Right cardiac atrium (tissue), 5 donors: Measurements from ENCODE around the gene ZNF175. TPM values are rescaled to one million over a fixed set of nuclear protein-coding genes. Genes with fewer than 3 reads are reported as not detected.

Experiments used
- ATAC-seq, 2 donors: fragments of 200-7000 bp; cut with Tn5 transposase; one replicate each; pipeline versions ENCODE4 v1.8.0 to v1.9.1; 2020; ENCODE audit warnings: moderate library complexity in 2 of 2, mild to moderate bottlenecking in 1 of 2
- DNase-seq, 3 donors: peaks; one replicate each; pipeline ENCODE4 v3.0.0-alpha.2; 2020
- H3K27ac ChIP-seq: one replicate; pipeline ENCODE4 v1.5.1; 2013; ENCODE audit warnings: mild to moderate bottlenecking, low read length, control low read depth, moderate library complexity
- H3K27me3 ChIP-seq: one replicate; pipeline ENCODE4 v1.6.1; 2013; ENCODE audit not compliant: control insufficient read depth, insufficient read depth
- H3K4me1 ChIP-seq: one replicate; pipeline ENCODE4 v1.6.1; 2013; ENCODE audit warnings: low read length; ENCODE audit not compliant: control insufficient read depth, insufficient read depth
- H3K4me3 ChIP-seq: one replicate; pipeline ENCODE4 v1.5.1; 2013; ENCODE audit warnings: low read length, control low read depth
- H3K9me3 ChIP-seq: one replicate; pipeline ENCODE4 v1.6.1; 2013; ENCODE audit warnings: low read length; ENCODE audit not compliant: control insufficient read depth
- WGBS: extraction: QIAGEN DNeasy Blood & Tissue Kit; methylation state at CpG from one replicate; pipeline ENCODE4 v1.1.7; 2013; 5-methylcytosine and 5-hydroxymethylcytosine counted together
- intact Hi-C, 4 donors: fragments of 100-400 bp; cut with DNase I; formaldehyde crosslinking; loops; one replicate each; pipeline versions ENCODE4 v1.11.0 to v1.14.0; 2022 to 2023
- polyA plus RNA-seq: library from polyadenylated mRNA; stranded (reverse); fragments of 200-250 nt; gene quantifications from one replicate; pipeline ENCODE4 v1.2.3, GENCODE V29; 2013
- total RNA-seq, 4 donors: library from RNA; stranded (reverse); fragmentation: NEBNext Ultra II Directional; extraction: Animal tissue kit (Norgen Biotek cat#: 25700); gene quantifications; one replicate each; pipeline ENCODE4 v1.2.1, GENCODE V29; 2021
- donor health status: healthy with polysubstance abuse.
- donor health status: DM: no; HTN: yes; CAD: no.
- donor health status: DM: no; HTN: no; CAD: no.
- donor health status: DM: no; HTN: yes; CAD: no; lungs with severe emphysema.
- donor health status: DM: yes; HTN: yes; CAD: no.

ZNF175 gene
- total and polyA plus RNA-seq, 5 donors: 3.3 to 12.4 (median 9.3) TPM

GRCh38 chr19:51592521-51592920 is 21.4 kb downstream of the ZNF175 start:
- Histone ChIP-seq H3K9me3 (peaks cover under 1% of the 10 kb centered on the region), H3K4me3 (no peak overlapping the region), H3K4me1 (peaks cover 3% of the 10 kb centered on the region), H3K27me3 (no peaks in the 10 kb centered on the region), H3K27ac (no peak overlapping the region)
- ATAC-seq: no peak
- 58% methylated on average over 1 of the region's 1 CpG for whole genome bisulfite sequencing
- no peak for DNase-seq
- intact Hi-C loops: no loop called here

- Histone ChIP-seq H3K27ac (no peak overlapping the region), H3K9me3 (no peaks in the 10 kb centered on the region), H3K4me1 (peaks cover 3% of the 10 kb centered on the region), H3K4me3 (peak overlapping the region; percentile 63), H3K27me3 (no peaks in the 10 kb centered on the region)
- DNase-seq (no peak), ATAC-seq (no peak)
- 29% methylated on average over 10 of the region's 10 CpGs for WGBS
- intact Hi-C loops: no loop called here
Observed at GRCh38 chr19:51593138-51593890, 22.2 kb downstream of the ZNF175 start.

- no peak overlapping the region for H3K27ac ChIP-seq
- ATAC-seq: peak; percentile 99 to 100
- peak overlapping the region; percentile 63 for H3K4me3 ChIP-seq
- H3K4me1 ChIP-seq: peaks cover 3% of the 10 kb centered on the region
- H3K9me3 ChIP-seq: no peaks in the 10 kb centered on the region
- H3K27me3 ChIP-seq: no peaks in the 10 kb centered on the region
- intact Hi-C loops: no loop called here
- DNase-seq: peak; percentile 99 to 100 (median 99)
- under 1% methylated on average over 61 of the region's 61 CpGs for WGBS
Observed at GRCh38 chr19:51593969-51594773, 23.1 kb downstream of the ZNF175 start.

GRCh38 chr19:51594774-51595109 is 23.7 kb downstream of the ZNF175 start:
- Histone ChIP-seq H3K4me1 (peaks cover 3% of the 10 kb centered on the region), H3K27me3 (no peaks in the 10 kb centered on the region), H3K9me3 (no peaks in the 10 kb centered on the region), H3K4me3 (peak overlapping the region; percentile 63), H3K27ac (no peak overlapping the region)
- intact Hi-C loops: no loop called here
- DNase-seq (no peak), ATAC-seq (peak; percentile 14 to 25)
- WGBS: 17% methylated on average over 6 of the region's 6 CpGs

GRCh38 chr19:51595190-51596175 is 24.4 kb downstream of the ZNF175 start:
- Histone ChIP-seq H3K27ac (no peak overlapping the region), H3K27me3 (no peaks in the 10 kb centered on the region), H3K9me3 (no peaks in the 10 kb centered on the region), H3K4me1 (peaks cover 3% of the 10 kb centered on the region), H3K4me3 (no peak overlapping the region)
- WGBS: 83% methylated on average over 8 of the region's 8 CpGs
- ATAC-seq: no peak
- no peak for DNase-seq
- intact Hi-C loops: no loop called here

- intact Hi-C loops: no loop called here
- Histone ChIP-seq H3K27ac (no peak overlapping the region), H3K9me3 (no peaks in the 10 kb centered on the region), H3K4me1 (peaks cover 3% of the 10 kb centered on the region), H3K27me3 (no peaks in the 10 kb centered on the region), H3K4me3 (no peak overlapping the region)
- DNase-seq (no peak), ATAC-seq (no peak)
- 95% methylated on average over 31 of the region's 31 CpGs for WGBS
Observed at GRCh38 chr19:51598159-51598915, 27.3 kb downstream of the ZNF175 start.

GRCh38 chr19:51599084-51599483 is 28.0 kb downstream of the ZNF175 start:
- DNase-seq (no peak), ATAC-seq (no peak)
- Histone ChIP-seq H3K4me1 (peaks cover 3% of the 10 kb centered on the region), H3K27ac (no peak overlapping the region), H3K4me3 (no peak overlapping the region), H3K9me3 (no peaks in the 10 kb centered on the region), H3K27me3 (no peaks in the 10 kb centered on the region)
- WGBS: 94% methylated on average over 10 of the region's 10 CpGs
- intact Hi-C loops: no loop called here

- WGBS: 9% methylated on average over 59 of the region's 59 CpGs
- Histone ChIP-seq H3K9me3 (no peaks in the 10 kb centered on the region), H3K4me3 (no peak overlapping the region), H3K27me3 (no peaks in the 10 kb centered on the region), H3K27ac (no peak overlapping the region), H3K4me1 (no peaks in the 10 kb centered on the region)
- DNase-seq (no peak), ATAC-seq (peak; percentile 21 to 34)
- intact Hi-C loops: no loop called here
Observed at GRCh38 chr19:51600940-51601580, 30.0 kb downstream of the ZNF175 start.

GRCh38 chr19:51602189-51602854 is 31.2 kb downstream of the ZNF175 start:
- ATAC-seq: no peak
- H3K9me3 ChIP-seq: no peaks in the 10 kb centered on the region
- H3K27me3 ChIP-seq: no peaks in the 10 kb centered on the region
- DNase-seq: no peak
- H3K4me3 ChIP-seq: no peak overlapping the region
- H3K4me1 ChIP-seq: no peaks in the 10 kb centered on the region
- H3K27ac ChIP-seq: no peak overlapping the region
- intact Hi-C loops: no loop called here
- 82% methylated on average over 20 of the region's 20 CpGs for WGBS
